Measurements from ENCODE around the gene WNT3. TPM values are rescaled to one million over a fixed set of nuclear protein-coding genes. Genes with fewer than 3 reads are reported as not detected.

Gene WNT3
- total RNA-seq, 1 donor from 2014 or later: 3.3 TPM

DNA sequence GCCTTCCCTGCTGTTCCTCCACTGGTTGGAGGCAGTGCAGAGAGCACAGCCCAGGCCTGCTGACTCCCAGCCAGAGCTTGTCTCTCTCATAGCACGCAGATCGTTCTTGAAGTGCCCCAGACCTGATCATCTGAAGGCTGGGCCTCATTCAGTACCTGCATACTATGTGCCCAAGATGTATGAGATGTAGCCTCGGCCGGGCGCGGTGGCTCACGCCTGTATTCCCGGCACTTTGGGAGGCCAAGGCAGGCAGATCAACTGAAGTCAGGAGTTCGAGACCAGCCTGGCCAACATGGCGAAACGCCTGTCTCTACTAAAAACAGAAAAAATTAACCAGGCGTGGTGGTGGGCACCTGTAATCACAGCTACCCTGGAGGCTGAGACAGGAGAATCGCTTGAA lies 31.0 kb downstream of the WNT3 start:
- Histone ChIP-seq H3K36me3 (no peaks in the 10 kb centered on the region), H3K9me3 (no peaks in the 10 kb centered on the region), H3K27me3 (peaks cover 8% of the 10 kb centered on the region), H3K4me3 (no peak overlapping the region), H3K27ac (no peak overlapping the region), H3K4me1 (no peaks in the 10 kb centered on the region)
- TF ChIP-seq, protein P1, sequence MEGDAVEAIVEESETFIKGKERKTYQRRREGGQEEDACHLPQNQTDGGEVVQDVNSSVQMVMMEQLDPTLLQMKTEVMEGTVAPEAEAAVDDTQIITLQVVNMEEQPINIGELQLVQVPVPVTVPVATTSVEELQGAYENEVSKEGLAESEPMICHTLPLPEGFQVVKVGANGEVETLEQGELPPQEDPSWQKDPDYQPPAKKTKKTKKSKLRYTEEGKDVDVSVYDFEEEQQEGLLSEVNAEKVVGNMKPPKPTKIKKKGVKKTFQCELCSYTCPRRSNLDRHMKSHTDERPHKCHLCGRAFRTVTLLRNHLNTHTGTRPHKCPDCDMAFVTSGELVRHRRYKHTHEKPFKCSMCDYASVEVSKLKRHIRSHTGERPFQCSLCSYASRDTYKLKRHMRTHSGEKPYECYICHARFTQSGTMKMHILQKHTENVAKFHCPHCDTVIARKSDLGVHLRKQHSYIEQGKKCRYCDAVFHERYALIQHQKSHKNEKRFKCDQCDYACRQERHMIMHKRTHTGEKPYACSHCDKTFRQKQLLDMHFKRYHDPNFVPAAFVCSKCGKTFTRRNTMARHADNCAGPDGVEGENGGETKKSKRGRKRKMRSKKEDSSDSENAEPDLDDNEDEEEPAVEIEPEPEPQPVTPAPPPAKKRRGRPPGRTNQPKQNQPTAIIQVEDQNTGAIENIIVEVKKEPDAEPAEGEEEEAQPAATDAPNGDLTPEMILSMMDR (IDR thresholded peaks at IDR 0.05): no peak
- intact Hi-C loops (cut with DNase I): no loop called here
- DNase-seq (no peak), ATAC-seq (no peak)

DNA sequence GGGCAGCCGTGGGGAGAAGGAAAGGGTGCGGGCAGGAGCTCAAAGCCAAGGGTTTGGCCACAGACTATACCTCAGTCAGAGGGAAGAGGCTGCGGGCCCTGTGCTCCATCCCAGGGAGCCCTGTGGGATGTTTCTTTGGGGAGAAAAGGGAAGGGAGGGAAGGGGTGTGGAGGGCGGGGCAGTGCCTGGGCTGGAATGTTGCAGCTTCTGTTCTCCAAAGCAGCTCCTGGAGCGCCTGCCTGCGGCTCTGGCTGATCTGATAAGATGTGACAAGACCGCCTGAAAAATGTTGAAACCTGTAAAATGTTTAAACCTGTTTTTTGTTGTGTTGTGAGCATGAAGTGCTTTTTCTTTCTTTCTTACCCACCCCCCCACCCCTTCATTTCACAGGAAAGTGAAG lies 32.8 kb downstream of the WNT3 start:
- Histone ChIP-seq H3K36me3 (no peaks in the 10 kb centered on the region), H3K27me3 (no peaks in the 10 kb centered on the region), H3K27ac (no peak overlapping the region), H3K9me3 (no peaks in the 10 kb centered on the region), H3K4me3 (no peak overlapping the region), H3K4me1 (no peaks in the 10 kb centered on the region)
- ATAC-seq: peak; percentile 45
- no peak for DNase-seq
- TF ChIP-seq, protein P1 (IDR thresholded peaks at IDR 0.05): no peak
- intact Hi-C loops (cut with DNase I): no loop called here

DNA sequence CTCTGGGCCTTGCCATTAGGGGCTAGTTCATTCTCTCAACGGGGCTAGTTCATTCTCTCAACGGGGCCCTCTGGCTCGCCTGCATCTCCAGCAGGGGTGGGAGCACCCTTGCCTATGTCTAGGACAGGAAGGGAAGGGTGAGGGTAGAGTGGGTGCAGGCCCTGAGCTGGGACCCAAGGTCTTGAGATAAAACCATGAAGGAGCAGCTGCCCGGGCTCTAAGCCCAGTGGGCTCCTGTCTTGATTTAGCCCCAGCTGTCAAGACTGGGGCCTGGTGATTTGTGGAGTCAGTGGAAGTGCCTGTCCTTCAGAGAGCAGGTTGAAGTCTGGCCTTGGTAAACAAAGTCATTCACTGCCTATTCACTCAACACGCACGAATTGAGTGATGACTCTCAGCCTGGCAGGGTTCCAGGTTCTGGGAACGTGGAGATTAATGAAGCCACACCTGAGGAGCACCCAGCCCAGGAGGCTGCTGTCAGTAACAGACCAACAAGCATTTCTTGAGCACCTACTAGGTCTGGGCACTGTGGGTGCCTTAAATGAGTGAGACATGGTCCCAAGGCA lies 35.4 kb downstream of the WNT3 start:
- Histone ChIP-seq H3K4me3 (no peak overlapping the region), H3K9me3 (no peaks in the 10 kb centered on the region), H3K36me3 (no peaks in the 10 kb centered on the region), H3K27ac (no peak overlapping the region), H3K4me1 (no peaks in the 10 kb centered on the region), H3K27me3 (no peaks in the 10 kb centered on the region)
- intact Hi-C loops (cut with DNase I): no loop called here
- TF ChIP-seq, protein P1 (IDR thresholded peaks at IDR 0.05): no peak
- DNase-seq (no peak), ATAC-seq (no peak)

DNA sequence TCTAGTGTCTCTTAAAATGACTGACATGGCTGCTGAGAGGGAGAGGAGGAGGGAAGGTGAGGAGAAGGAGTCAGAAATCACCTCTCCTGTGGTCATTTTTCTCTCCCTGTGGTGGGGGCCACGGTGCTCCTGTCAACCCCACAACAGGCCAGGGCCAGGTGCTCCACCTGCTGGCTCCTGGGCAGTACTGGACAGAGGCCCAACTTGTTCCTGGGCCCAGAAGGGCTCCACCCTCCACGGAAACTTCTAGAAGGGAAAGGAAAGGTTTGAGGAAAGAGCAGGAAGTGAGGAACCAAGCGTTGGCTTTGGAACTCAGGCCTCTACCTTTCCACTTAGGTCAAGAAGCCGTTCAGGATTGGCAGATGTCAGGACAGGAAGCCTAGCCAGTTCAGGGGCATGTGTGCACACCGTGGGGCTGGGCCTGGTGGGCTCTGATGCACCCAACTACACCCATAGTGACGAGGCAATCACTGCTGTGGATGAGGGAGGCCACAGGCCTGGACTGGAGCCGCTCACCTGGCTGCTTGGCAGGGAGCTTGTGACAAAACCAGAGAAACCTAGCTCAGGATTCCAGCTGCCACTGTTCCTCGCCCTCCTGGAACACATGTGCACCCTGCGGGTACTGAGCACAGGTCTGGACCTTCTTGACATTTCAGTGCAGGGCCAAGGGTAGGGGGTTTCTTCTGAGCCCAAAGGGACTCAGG lies 36.1 kb downstream of the WNT3 start:
- Histone ChIP-seq H3K4me3 (no peak overlapping the region), H3K4me1 (no peaks in the 10 kb centered on the region), H3K27ac (no peak overlapping the region), H3K9me3 (no peaks in the 10 kb centered on the region), H3K27me3 (no peaks in the 10 kb centered on the region), H3K36me3 (no peaks in the 10 kb centered on the region)
- intact Hi-C loops (cut with DNase I): no loop called here
- peak; percentile 85 for ATAC-seq
- DNase-seq: peak; percentile 79
- TF ChIP-seq, protein P1 (IDR thresholded peaks at IDR 0.05): peak; percentile 58

DNA sequence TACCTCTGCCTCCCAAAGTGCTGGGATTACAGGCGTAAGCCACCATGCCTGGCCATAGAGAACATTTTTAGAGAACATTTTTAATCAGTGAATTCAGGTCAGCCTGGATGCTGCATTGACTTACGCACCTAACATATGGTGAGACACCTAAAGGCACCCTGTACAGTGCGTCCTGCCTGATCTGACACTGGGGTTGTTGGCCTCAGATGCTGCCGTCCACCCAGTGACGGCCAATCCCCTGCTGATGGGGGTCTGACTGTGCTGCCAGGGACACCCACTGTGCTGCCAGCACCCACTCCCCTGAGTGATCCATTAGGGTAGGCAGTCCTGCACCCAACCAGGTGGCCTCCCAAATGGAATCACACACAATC lies 38.5 kb downstream of the WNT3 start:
- no peaks in the 10 kb centered on the region for H3K27me3 ChIP-seq
- H3K27ac ChIP-seq: no peak overlapping the region
- no peaks in the 10 kb centered on the region for H3K4me1 ChIP-seq
- no peak for DNase-seq
- no peaks in the 10 kb centered on the region for H3K9me3 ChIP-seq
- TF ChIP-seq, protein P1 (IDR thresholded peaks at IDR 0.05): no peak
- no peaks in the 10 kb centered on the region for H3K36me3 ChIP-seq
- ATAC-seq: no peak
- H3K4me3 ChIP-seq: no peak overlapping the region
- intact Hi-C loops (cut with DNase I): no loop called here
